SU-DHL-6 (cell line): Measurements from ENCODE around the gene C1QTNF7.

Experiments
- H2AFZ ChIP-seq: fragments of 200-600 bp; sonication (generic); 2 replicates; pipeline ENCODE4 v1.6.1; 2014; ENCODE audit warnings: low read depth, mild to moderate bottlenecking, moderate library complexity, mixed read lengths, antibody characterized with exemption, low read length; ENCODE audit not compliant: severe bottlenecking
- H3F3A ChIP-seq: fragments of 200-600 bp; shearing (Covaris generic); 2 replicates; pipeline ENCODE4 v1.6.0; 2016; ENCODE audit warnings: antibody characterized with exemption, mild to moderate bottlenecking; ENCODE audit not compliant: insufficient read depth
- H3K27ac ChIP-seq: fragments of 200-600 bp; sonication (generic); 2 replicates; pipeline ENCODE4 v1.5.1; 2016; ENCODE audit warnings: low read depth, mild to moderate bottlenecking, low read length, moderate library complexity, mixed read lengths
- H3K27me3 ChIP-seq: fragments of 200-600 bp; sonication (generic), shearing (Covaris generic); 2 replicates; pipeline ENCODE4 v1.6.0; 2014; ENCODE audit warnings: mild to moderate bottlenecking, low read length
- H3K36me3 ChIP-seq: fragments of 200-600 bp; sonication (generic); 2 replicates; pipeline ENCODE4 v1.6.1; 2014; ENCODE audit warnings: mild to moderate bottlenecking, low read length, mixed read lengths
- H3K4me2 ChIP-seq: fragments of 300-600, 200-600 bp; shearing (Covaris generic), sonication (generic); 2 replicates; pipeline ENCODE4 v1.6.0; 2014; ENCODE audit warnings: low read length, low read depth, mild to moderate bottlenecking; ENCODE audit not compliant: poor library complexity, severe bottlenecking
- H3K4me3 ChIP-seq: fragments of 200-600 bp; sonication (generic); 2 replicates; pipeline ENCODE4 v1.5.1; 2014; ENCODE audit warnings: antibody characterized with exemption, low read length, mild to moderate bottlenecking, mixed read lengths; ENCODE audit not compliant: insufficient read depth, poor library complexity, severe bottlenecking
- H3K79me2 ChIP-seq: fragments of 200-600 bp; sonication (generic); 2 replicates; pipeline ENCODE4 v1.6.1; 2014; ENCODE audit warnings: mild to moderate bottlenecking, low read length, moderate library complexity; ENCODE audit not compliant: insufficient read depth
- H3K9ac ChIP-seq: fragments of 200-600 bp; sonication (generic); 2 replicates; pipeline ENCODE4 v1.7.0; 2014; ENCODE audit warnings: mild to moderate bottlenecking, low read length
- H3K9me2 ChIP-seq: fragments of 200-600 bp; sonication (generic); replicated peaks from 2 replicates; pipeline ENCODE4 v1.6.1; 2014; ENCODE audit warnings: low read length; ENCODE audit not compliant: insufficient read depth
- H3K9me3 ChIP-seq: fragments of 200-600 bp; sonication (generic); 2 replicates; pipeline ENCODE4 v1.6.1; 2014; ENCODE audit warnings: low read length, mixed read lengths; ENCODE audit not compliant: insufficient read depth
- H4K20me1 ChIP-seq: fragments of 200-600 bp; sonication (generic); 2 replicates; pipeline ENCODE4 v1.6.1; 2014; ENCODE audit warnings: low read depth, mild to moderate bottlenecking, antibody characterized with exemption, low read length, moderate library complexity, mixed read lengths
- CTCF ChIP-seq: fragments of 200-600 bp; sonication (generic); IDR thresholded peaks from one replicate; pipeline ENCODE4 v1.5.1; 2017; ENCODE audit warnings: antibody characterized with exemption, mild to moderate bottlenecking, low read length, moderate library complexity; ENCODE audit not compliant: insufficient read depth, poor library complexity, severe bottlenecking
- EZH2phosphoT487 ChIP-seq: fragments of 200-600 bp; sonication (generic), shearing (Covaris generic); conservative IDR thresholded peaks from 2 replicates; pipeline ENCODE4 v1.6.1; 2018; ENCODE audit warnings: mild to moderate bottlenecking, antibody characterized with exemption, low read length, moderate library complexity, mixed read lengths

Gene C1QTNF7

GRCh38 chr4:15455290-15455689 is 27.5 kb downstream of the C1QTNF7 start:
- H3K9me2 ChIP-seq = no peaks in the 10 kb centered on the region
- H3K4me2 ChIP-seq = no peak overlapping the region
- H3K4me3 ChIP-seq = no peak overlapping the region
- no peaks in the 10 kb centered on the region for H4K20me1 ChIP-seq
- TF ChIP-seq EZH2phosphoT487 (no peak), CTCF (no peak)
- no peaks in the 10 kb centered on the region for H3K79me2 ChIP-seq
- no peaks in the 10 kb centered on the region for H3K27me3 ChIP-seq
- no peaks in the 10 kb centered on the region for H3F3A ChIP-seq
- H3K36me3 ChIP-seq = no peaks in the 10 kb centered on the region
- H2AFZ ChIP-seq = no peak overlapping the region
- no peak overlapping the region for H3K27ac ChIP-seq
- no peak overlapping the region for H3K9ac ChIP-seq
- no peaks in the 10 kb centered on the region for H3K9me3 ChIP-seq

GRCh38 chr4:15457406-15458201 is 29.8 kb downstream of the C1QTNF7 start:
- peak overlapping the region; percentile 27 for H3K4me2 ChIP-seq
- H3K36me3 ChIP-seq = no peaks in the 10 kb centered on the region
- H3K4me3 ChIP-seq = no peak overlapping the region
- no peaks in the 10 kb centered on the region for H3K9me3 ChIP-seq
- peak; percentile 79 for TF ChIP-seq CTCF
- TF ChIP-seq EZH2phosphoT487 = no peak
- no peak overlapping the region for H3K27ac ChIP-seq
- no peaks in the 10 kb centered on the region for H3K27me3 ChIP-seq
- no peaks in the 10 kb centered on the region for H3F3A ChIP-seq
- H4K20me1 ChIP-seq = no peaks in the 10 kb centered on the region
- no peaks in the 10 kb centered on the region for H3K79me2 ChIP-seq
- H3K9ac ChIP-seq = no peak overlapping the region
- no peaks in the 10 kb centered on the region for H3K9me2 ChIP-seq
- H2AFZ ChIP-seq = peak overlapping the region; percentile 24

- Histone ChIP-seq H3K4me2 (no peak overlapping the region), H3K27ac (no peak overlapping the region), H4K20me1 (no peaks in the 10 kb centered on the region), H2AFZ (no peak overlapping the region), H3K9ac (no peak overlapping the region), H3K27me3 (no peaks in the 10 kb centered on the region), H3K4me3 (no peak overlapping the region), H3K36me3 (no peaks in the 10 kb centered on the region), H3K9me2 (no peaks in the 10 kb centered on the region), H3F3A (no peaks in the 10 kb centered on the region), H3K79me2 (no peaks in the 10 kb centered on the region), H3K9me3 (no peaks in the 10 kb centered on the region)
- TF ChIP-seq CTCF = no peak
- TF ChIP-seq EZH2phosphoT487 = no peak
Observed at GRCh38 chr4:15458616-15459015, 30.8 kb downstream of the C1QTNF7 start.
